Gastrocnemius medialis (tissue), 4 donors: ENCODE measurements around the gene MEIS2. TPM values are rescaled to one million over a fixed set of nuclear protein-coding genes. Genes with fewer than 3 reads are reported as not detected.

ENCODE experiments used
- ATAC-seq, 2 donors: fragments of 150-250 bp; one replicate each; pipeline ENCODE4 v1.9.1; 2016
- DNase-seq, 2 donors: peaks; one replicate each; pipeline ENCODE4 v3.0.0-alpha.2; 2019
- H3K27ac ChIP-seq, 4 donors: fragments of 200-600 bp; sonication (generic); 1 replicate in 1 of 4; 2 replicates in 3 of 4; pipeline ENCODE4 v1.5.1; 2016 to 2018; ENCODE audit warnings: mild to moderate bottlenecking in 2 of 4, moderate library complexity in 1 of 4
- H3K27me3 ChIP-seq, 3 donors: fragments of 200-600 bp; sonication (generic) in 2 of 3; 1 replicate in 1 of 3; 2 replicates in 2 of 3; pipeline versions ENCODE4 v1.5.1 to v1.6.0; 2016 to 2019; ENCODE audit warnings: mild to moderate bottlenecking in 1 of 3, moderate library complexity in 1 of 3
- H3K36me3 ChIP-seq, 2 donors: fragments of 200-600 bp; sonication (generic) in 1 of 2; one replicate each; pipeline ENCODE4 v1.5.1; 2017 to 2018
- H3K4me1 ChIP-seq, 2 donors: fragments of 200-600 bp; sonication (generic) in 1 of 2; one replicate each; pipeline ENCODE4 v1.5.1; 2016 to 2017; ENCODE audit warnings: mild to moderate bottlenecking in 2 of 2
- H3K4me3 ChIP-seq, 4 donors: fragments of 200-600 bp; sonication (generic) in 3 of 4; 1 replicate in 1 of 4; 2 replicates in 3 of 4; pipeline ENCODE4 v1.5.1; 2016 to 2019; ENCODE audit warnings: mild to moderate bottlenecking in 2 of 4
- H3K9me3 ChIP-seq, 3 donors: fragments of 200-600 bp; sonication (generic) in 2 of 3; 1 replicate in 1 of 3; 2 replicates in 2 of 3; pipeline ENCODE4 v1.5.1; 2016 to 2019
- POLR2A ChIP-seq, 2 donors: fragments of 450-650 bp; IDR thresholded peaks; one replicate each; pipeline ENCODE4 v1.6.1; 2017; ENCODE audit warnings: antibody characterized with exemption in 2 of 2, mild to moderate bottlenecking in 2 of 2, moderate library complexity in 2 of 2
- in situ Hi-C, 4 donors: fragments of 200-750 bp; cut with MboI; loops; one replicate each; pipeline versions ENCODE4 v1.15.0 to v1.8.0; 2017; ENCODE audit warnings: low sequenced_read_pairs in 4 of 4
- intact Hi-C: fragments of 100-400 bp; cut with DNase I; formaldehyde crosslinking; loops from one replicate; pipeline ENCODE4 v1.15.1; 2023; ENCODE audit warnings: low total_unique reads
- total RNA-seq, 4 donors: library from RNA; depleted of rRNA; stranded (reverse); fragments of >200 nt; gene quantifications; one replicate each; pipeline versions ENCODE4 v1.1.0 to v1.2.3, GENCODE V29; 2016
- TF ChIP-seq, protein P1 (sequence below), 5 experiments: fragments of 450-650 bp in 3 of 5; fragments of 200-600 bp in 2 of 5; sonication (generic) in 2 of 5; IDR thresholded peaks in 4 of 5; conservative IDR thresholded peaks in 1 of 5; 1 replicate in 4 of 5; 2 replicates in 1 of 5; pipeline ENCODE4 v1.5.1; 2016 to 2019; ENCODE audit warnings: antibody characterized with exemption in 5 of 5, mild to moderate bottlenecking in 3 of 5, moderate library complexity in 3 of 5

The MEIS2 gene
- total RNA-seq, 4 donors from 2014 or later, result 0.31 to 1.8 (median 0.40) TPM; not detected in 1

DNA sequence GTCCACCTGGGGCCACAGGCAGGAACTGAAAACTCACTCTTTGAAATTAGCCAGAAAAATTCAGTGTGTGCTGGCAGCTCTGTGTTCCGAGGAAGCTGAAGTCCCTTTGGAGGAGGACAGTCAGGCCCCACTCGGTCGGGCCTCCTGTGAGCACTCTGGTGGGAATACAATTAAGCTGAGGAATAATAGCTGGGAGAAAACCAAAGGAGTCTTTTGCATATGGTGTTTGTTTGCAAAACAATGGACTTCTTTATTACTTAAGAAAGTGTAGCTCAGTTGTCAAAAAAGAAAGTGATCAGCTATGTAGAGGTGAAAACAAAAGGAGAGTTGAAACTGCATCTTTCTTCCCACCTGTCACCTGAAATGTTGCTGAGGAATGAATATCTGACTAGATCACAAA, 202.5 kb downstream of the MEIS2 start:
- H3K36me3 ChIP-seq, result no peaks in the 10 kb centered on the region
- no peak overlapping the region for H3K27ac ChIP-seq
- no peaks in the 10 kb centered on the region for H3K9me3 ChIP-seq
- no peak overlapping the region for H3K4me3 ChIP-seq
- DNase-seq (no peak), ATAC-seq (no peak)
- TF ChIP-seq POLR2A (IDR thresholded peaks at IDR 0.05), result no peak
- TF ChIP-seq, protein P1, sequence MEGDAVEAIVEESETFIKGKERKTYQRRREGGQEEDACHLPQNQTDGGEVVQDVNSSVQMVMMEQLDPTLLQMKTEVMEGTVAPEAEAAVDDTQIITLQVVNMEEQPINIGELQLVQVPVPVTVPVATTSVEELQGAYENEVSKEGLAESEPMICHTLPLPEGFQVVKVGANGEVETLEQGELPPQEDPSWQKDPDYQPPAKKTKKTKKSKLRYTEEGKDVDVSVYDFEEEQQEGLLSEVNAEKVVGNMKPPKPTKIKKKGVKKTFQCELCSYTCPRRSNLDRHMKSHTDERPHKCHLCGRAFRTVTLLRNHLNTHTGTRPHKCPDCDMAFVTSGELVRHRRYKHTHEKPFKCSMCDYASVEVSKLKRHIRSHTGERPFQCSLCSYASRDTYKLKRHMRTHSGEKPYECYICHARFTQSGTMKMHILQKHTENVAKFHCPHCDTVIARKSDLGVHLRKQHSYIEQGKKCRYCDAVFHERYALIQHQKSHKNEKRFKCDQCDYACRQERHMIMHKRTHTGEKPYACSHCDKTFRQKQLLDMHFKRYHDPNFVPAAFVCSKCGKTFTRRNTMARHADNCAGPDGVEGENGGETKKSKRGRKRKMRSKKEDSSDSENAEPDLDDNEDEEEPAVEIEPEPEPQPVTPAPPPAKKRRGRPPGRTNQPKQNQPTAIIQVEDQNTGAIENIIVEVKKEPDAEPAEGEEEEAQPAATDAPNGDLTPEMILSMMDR (IDR thresholded peaks at IDR 0.05 in 4 of 5, conservative IDR thresholded peaks at IDR 0.05 in 1 of 5), result no peak
- H3K4me1 ChIP-seq, result no peaks in the 10 kb centered on the region
- in situ Hi-C loops (loop anchor here in 3 of 4 donors (25.0 kb wide), 2 partner anchors 214 to 989 kb away; partner anchors contain the start of gene MEIS2 (in 3 of the 3)), intact Hi-C loops (no loop called here)
- peaks cover 0 to 14% (median 5%) of the 10 kb centered on the region in 3 donors for H3K27me3 ChIP-seq

DNA sequence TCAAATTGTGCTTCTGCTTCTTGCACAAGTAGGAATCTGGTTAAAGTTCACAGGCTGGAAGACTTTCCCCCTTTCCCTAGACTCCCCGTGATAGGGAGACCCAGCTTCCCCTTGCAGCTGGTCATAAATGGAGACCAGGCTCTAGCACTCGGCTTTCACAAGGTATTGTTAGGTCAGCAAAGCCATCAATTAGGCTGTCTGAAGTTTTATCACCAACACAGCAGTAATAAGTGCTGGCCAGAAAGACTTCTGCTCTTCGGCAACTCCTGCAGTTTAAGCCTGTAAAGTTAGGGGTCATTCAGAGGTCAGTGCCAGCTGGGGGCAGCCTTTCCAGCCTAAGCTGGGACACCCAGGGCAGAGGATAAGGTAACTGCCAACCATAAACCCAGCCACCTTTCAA, 203.4 kb downstream of the MEIS2 start:
- TF ChIP-seq, protein P1 (IDR thresholded peaks at IDR 0.05 in 4 of 5, conservative IDR thresholded peaks at IDR 0.05 in 1 of 5), result no peak
- no peaks in the 10 kb centered on the region for H3K9me3 ChIP-seq
- H3K27ac ChIP-seq, result no peak overlapping the region
- no peak for ATAC-seq
- H3K36me3 ChIP-seq, result no peaks in the 10 kb centered on the region
- H3K27me3 ChIP-seq, result peaks cover 0 to 14% (median 5%) of the 10 kb centered on the region in 3 donors
- in situ Hi-C loops (loop anchor here in 3 of 4 donors (25.0 kb wide), 2 partner anchors 215 to 990 kb away; partner anchors contain the start of gene MEIS2 (in 3 of the 3)), intact Hi-C loops (no loop called here)
- no peaks in the 10 kb centered on the region for H3K4me1 ChIP-seq
- H3K4me3 ChIP-seq, result no peak overlapping the region
- DNase-seq, result no peak

- DNase-seq (no peak), ATAC-seq (no peak)
- intact Hi-C loops, result no loop called here
- H3K4me1 ChIP-seq, result no peaks in the 10 kb centered on the region
- TF ChIP-seq POLR2A (IDR thresholded peaks at IDR 0.05), result no peak
- TF ChIP-seq, protein P1 (IDR thresholded peaks at IDR 0.05 in 4 of 5, conservative IDR thresholded peaks at IDR 0.05 in 1 of 5), result no peak
- no peaks in the 10 kb centered on the region for H3K9me3 ChIP-seq
- no peaks in the 10 kb centered on the region for H3K36me3 ChIP-seq
- no peak overlapping the region for H3K4me3 ChIP-seq
- in situ Hi-C loops, result loop anchor here in 3 of 4 donors (25.0 kb wide), 2 partner anchors 218 to 993 kb away; partner anchors contain the start of gene MEIS2 (in 3 of the 3)
- no peak overlapping the region for H3K27ac ChIP-seq
- H3K27me3 ChIP-seq, result peaks cover 22 to 34% (median 23%) of the 10 kb centered on the region in 3 donors
These were observed 206.3 kb downstream of the MEIS2 start for GRCh38 chr15:36894075-36894474.

DNA sequence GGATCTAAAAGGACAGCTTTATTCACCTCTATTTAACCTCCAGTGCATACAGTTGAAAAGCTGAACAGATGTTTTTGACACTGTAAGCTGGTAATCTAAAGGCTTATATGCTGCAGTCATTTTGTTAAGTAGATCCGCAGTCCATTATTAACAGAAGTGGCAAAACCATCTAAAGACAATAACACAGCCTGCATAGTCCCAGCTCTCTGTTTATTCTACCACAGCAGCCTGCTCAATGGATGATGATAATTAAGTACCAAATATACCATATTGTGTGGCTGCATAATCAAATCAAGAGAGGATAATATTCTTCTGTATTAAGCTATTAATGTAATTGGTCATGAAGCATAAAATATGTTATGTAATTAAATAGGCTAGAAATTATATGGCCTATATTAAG, 207.1 kb downstream of the MEIS2 start:
- H3K27me3 ChIP-seq, result peaks cover 30 to 42% (median 31%) of the 10 kb centered on the region in 3 donors
- H3K9me3 ChIP-seq, result no peaks in the 10 kb centered on the region
- intact Hi-C loops, result no loop called here
- TF ChIP-seq, protein P1 (IDR thresholded peaks at IDR 0.05 in 4 of 5, conservative IDR thresholded peaks at IDR 0.05 in 1 of 5), result no peak
- no peak for TF ChIP-seq POLR2A (IDR thresholded peaks at IDR 0.05)
- no peaks in the 10 kb centered on the region for H3K36me3 ChIP-seq
- no peak overlapping the region for H3K4me3 ChIP-seq
- no peak overlapping the region for H3K27ac ChIP-seq
- in situ Hi-C loops, result loop anchor here in 3 of 4 donors (25.0 kb wide), 2 partner anchors 219 to 994 kb away; partner anchors contain the start of gene MEIS2 (in 3 of the 3)
- no peaks in the 10 kb centered on the region for H3K4me1 ChIP-seq
- ATAC-seq, result no peak
- no peak for DNase-seq
